HG03108 (cell line): ENCODE results near the gene TYW1B.
"Not testable (repeated sequence)": the region's sequence is repeated elsewhere in the genome, so short reads cannot be mapped to it uniquely, and the experiment has no call there.

Source experiments
- ATAC-seq: cut with Tn5 transposase; IDR thresholded peaks from one replicate; pipeline ENCODE4 v1.9.1; 2021; ENCODE audit warnings: moderate library complexity; ENCODE audit not compliant: unreplicated experiment

TYW1B gene

GRCh38 chr7:72766994-72767393 lies 61.0 kb downstream of the TYW1B start:
- ATAC-seq = not testable (repeated sequence)

GRCh38 chr7:72760602-72761001 lies 67.4 kb downstream of the TYW1B start:
- no peak for ATAC-seq

- no peak for ATAC-seq
Observed at GRCh38 chr7:72754312-72754711, 73.7 kb downstream of the TYW1B start.

GRCh38 chr7:72753781-72754180 lies 74.2 kb downstream of the TYW1B start:
- ATAC-seq = no peak

- ATAC-seq = not testable (repeated sequence)
Observed at GRCh38 chr7:72753229-72753628, 74.8 kb downstream of the TYW1B start.

GRCh38 chr7:72751978-72752377 lies 76.0 kb downstream of the TYW1B start:
- no peak for ATAC-seq

GRCh38 chr7:72751378-72751777 lies 76.6 kb downstream of the TYW1B start:
- ATAC-seq = no peak

- ATAC-seq = not testable (repeated sequence)
Observed at GRCh38 chr7:72748649-72749048, 79.4 kb downstream of the TYW1B start.

GRCh38 chr7:72744244-72744926 lies 83.6 kb downstream of the TYW1B start:
- ATAC-seq = not testable (repeated sequence)

- ATAC-seq = not testable (repeated sequence)
Observed at GRCh38 chr7:72743801-72744200, 84.2 kb downstream of the TYW1B start.

GRCh38 chr7:72739716-72740115 lies 88.3 kb downstream of the TYW1B start:
- ATAC-seq = not testable (repeated sequence)

- ATAC-seq = not testable (repeated sequence)
Observed at GRCh38 chr7:72735855-72736254, 92.1 kb downstream of the TYW1B start.

GRCh38 chr7:72730815-72731214 lies 97.2 kb downstream of the TYW1B start:
- ATAC-seq = not testable (repeated sequence)

GRCh38 chr7:72730384-72730783 lies 97.6 kb downstream of the TYW1B start:
- ATAC-seq = not testable (repeated sequence)

GRCh38 chr7:72729130-72729529 lies 98.9 kb downstream of the TYW1B start:
- ATAC-seq = not testable (repeated sequence)

GRCh38 chr7:72722694-72723093 lies 105.3 kb downstream of the TYW1B start:
- not testable (repeated sequence) for ATAC-seq

- not testable (repeated sequence) for ATAC-seq
Observed at GRCh38 chr7:72720890-72721289, 107.1 kb downstream of the TYW1B start.

GRCh38 chr7:72717252-72717774 lies 110.7 kb downstream of the TYW1B start:
- ATAC-seq = not testable (repeated sequence)

GRCh38 chr7:72711927-72712326 lies 116.1 kb downstream of the TYW1B start:
- not testable (repeated sequence) for ATAC-seq

- no peak for ATAC-seq
Observed at GRCh38 chr7:72710983-72711382, 117.0 kb downstream of the TYW1B start.

- ATAC-seq = no peak
Observed at GRCh38 chr7:72709909-72710308, 118.1 kb downstream of the TYW1B start.

GRCh38 chr7:72708371-72709050 lies 119.5 kb downstream of the TYW1B start:
- not testable (repeated sequence) for ATAC-seq
